Fibroblast of skin of right quadriceps (primary cell): ENCODE results near the gene ZNF345.

Experiments
- DNase-seq: peaks from one replicate; pipeline ENCODE4 v3.0.0-alpha.2; 2013

ZNF345 gene

GRCh38 chr19:36918090-36918489, 67.4 kb downstream of the ZNF345 start:
- no peak for DNase-seq
